HG02885 (cell line): ENCODE data around the gene AP1M1.

ENCODE experiments used
- ATAC-seq: cut with Tn5 transposase; IDR thresholded peaks from one replicate; pipeline ENCODE4 v1.9.1; 2021; ENCODE audit warnings: mild to moderate bottlenecking; ENCODE audit not compliant: unreplicated experiment, poor library complexity

AP1M1 gene

GRCh38 chr19:16227837-16228636 is 30.3 kb downstream of the AP1M1 start:
- ATAC-seq: no peak

DNA sequence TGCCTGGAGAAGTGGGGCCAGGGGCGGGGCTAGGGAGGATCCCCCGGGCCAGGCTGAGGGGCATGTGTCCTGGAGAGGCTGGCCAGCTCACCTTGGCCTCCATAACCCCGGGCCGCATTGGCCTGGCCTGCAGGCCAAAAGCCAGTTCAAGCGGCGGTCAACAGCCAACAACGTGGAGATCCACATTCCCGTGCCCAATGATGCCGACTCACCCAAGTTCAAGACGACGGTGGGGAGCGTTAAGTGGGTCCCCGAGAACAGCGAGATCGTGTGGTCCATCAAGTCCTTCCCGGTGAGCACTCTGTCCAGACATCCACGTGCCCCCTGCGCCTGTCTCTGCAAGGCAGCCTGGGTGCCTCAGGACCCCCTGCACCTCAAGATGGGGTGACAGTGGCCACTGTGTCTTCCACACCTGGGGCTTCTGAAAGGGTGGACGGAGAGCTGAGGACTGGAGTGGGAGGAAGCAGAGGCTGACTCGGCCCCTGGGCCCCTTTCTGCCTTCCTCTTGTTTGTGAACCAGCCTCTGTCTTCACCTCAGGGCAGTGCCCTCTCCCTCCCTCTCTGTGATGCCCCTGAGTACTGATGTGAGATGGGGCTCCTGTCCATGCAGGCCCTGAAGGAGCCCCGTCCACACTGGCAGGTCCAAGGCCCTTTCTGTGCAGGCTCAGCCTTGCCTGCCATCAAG is 31.1 kb downstream of the AP1M1 start:
- no peak for ATAC-seq

DNA sequence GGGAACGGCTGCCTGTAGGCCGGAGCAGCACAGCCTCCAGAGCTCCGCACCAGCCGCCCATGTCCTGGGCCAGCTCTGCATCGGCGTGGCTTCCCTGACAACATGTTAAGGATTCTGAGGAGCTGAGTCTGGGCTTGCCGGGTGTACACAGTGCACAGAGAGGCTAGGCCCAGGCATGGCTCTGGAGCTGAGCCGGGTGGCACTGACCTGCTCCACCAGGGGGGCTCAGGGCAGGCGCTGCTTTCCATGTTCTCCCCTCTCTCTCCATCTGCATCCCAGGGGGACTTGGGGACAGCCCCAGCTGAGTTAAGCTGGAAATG is 31.6 kb downstream of the AP1M1 start:
- no peak for ATAC-seq

- no peak for ATAC-seq
Measured at GRCh38 chr19:16232127-16232526, 34.4 kb downstream of the AP1M1 start.

DNA sequence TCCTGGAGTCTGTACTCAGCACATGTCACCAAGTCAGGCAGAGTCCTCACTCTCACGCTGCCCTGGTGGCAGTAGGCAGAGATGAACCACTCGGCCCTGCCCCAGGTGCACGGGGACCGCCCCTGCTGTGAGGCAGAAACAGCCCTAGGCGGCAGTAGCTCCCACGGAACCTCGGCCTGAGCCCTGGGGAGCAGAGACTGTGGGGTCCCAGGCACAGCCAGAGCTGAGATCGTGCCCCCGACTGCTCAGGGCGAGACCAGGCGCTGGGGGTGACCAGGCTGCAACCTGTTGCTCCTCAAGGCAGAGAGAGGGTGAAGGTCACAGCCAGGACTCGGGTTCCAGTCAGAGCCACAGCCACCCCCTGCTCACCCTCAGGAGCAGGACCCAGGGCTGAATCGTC is 34.9 kb downstream of the AP1M1 start:
- ATAC-seq: no peak

- no peak for ATAC-seq
Measured at GRCh38 chr19:16233081-16233776, 35.5 kb downstream of the AP1M1 start.

GRCh38 chr19:16233836-16234551 is 36.3 kb downstream of the AP1M1 start:
- ATAC-seq: no peak

GRCh38 chr19:16234552-16235445 is 37.1 kb downstream of the AP1M1 start:
- no peak for ATAC-seq

DNA sequence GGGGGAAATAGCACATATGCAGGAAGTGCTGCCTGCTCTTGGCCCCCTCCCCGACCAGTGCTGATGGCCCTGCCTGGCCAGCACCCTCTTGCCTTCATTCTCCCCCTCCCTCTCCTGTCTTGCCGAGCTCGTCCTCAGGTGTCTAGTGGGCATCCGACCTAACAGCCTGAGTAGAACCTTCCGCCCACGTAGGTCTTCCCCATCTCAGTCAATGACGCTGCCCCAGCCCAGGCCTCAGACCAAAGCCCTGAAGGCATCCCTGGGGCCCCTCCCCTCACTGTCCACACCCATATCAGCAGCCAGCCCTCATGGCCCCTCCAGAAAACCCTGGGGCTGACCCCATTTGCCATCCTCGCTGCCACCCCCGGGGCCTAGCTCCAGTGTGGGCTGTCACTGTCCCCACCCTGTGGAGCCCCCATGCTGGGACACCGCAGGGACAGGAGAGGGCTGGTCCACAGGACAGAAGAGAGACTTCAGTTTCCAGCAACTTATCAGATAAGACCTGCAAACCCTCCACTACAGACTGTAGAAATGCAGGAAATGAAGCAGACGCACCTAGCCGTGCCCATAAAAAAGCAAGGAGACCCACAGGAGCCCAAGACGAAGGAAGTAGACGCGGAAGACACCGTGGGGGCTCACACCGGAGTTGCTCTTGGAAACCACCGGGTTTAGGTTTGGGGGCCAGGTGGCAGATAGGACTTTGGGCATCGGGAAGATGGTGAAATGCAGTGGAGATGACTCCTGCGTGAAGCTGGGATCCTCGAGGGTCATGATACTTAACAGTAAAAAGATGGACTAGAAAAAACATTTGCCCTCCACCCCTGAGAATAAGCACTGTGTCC is 38.3 kb downstream of the AP1M1 start:
- ATAC-seq: no peak

DNA sequence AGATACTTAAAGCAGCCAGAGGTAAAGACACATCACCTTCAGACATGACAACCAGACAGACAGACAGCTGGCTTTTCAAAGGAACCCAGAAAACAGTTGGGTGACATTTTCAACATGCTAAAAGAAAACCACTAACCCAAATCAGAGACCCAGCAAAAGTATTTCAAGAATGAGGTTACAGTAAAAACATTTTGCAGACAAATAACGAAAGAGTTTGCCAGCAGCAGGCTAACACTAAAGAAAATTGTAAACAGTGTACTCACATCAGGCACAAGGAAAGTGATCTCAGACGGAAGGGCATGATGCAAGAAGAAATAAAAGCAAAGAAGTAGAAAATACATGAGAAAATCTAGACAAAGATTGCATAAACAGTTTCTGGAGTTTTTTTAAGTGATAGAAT is 46.4 kb downstream of the AP1M1 start:
- ATAC-seq: no peak

DNA sequence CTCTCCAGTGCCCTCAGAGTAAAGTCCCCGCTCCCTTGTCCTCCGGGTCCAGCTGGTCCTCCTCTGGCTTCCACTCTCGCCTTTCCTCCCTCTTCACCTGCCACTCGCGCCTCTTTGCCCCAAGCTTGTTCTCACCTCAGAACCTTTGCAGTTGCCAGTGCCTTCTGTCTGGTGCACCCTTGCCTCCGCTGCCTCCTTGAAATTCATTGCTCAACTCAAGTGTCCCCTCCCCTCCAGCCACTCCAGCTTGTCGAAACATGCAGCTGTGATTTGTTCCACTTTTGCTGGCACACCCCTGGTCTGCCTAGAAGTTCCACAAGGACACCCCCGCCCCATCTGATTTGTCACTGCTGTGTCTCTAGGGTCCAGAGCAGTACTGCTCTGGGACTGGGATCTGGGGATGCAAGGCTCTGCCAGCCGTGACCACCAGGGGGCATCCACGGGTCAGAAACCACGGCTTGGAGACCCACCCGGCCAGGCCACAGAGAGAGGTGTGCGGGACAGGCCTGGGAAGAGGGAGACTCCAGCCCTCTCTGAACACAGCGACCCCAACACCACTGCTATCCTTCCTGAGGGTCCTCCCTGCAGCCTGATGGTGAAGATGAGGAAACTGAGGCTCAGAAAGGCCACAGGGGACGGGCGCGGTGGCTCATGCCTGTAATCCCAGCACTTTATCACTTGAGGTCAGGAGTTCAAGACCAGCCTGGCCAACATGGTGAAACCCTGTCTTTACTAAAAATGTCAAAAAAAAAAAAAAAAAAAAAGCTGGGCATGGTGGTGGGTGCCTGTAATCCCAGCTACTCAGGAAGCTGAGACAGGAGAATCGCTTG is 49.9 kb downstream of the AP1M1 start:
- ATAC-seq: peak; percentile 61

GRCh38 chr19:16248380-16249023 is 50.8 kb downstream of the AP1M1 start:
- no peak for ATAC-seq

DNA sequence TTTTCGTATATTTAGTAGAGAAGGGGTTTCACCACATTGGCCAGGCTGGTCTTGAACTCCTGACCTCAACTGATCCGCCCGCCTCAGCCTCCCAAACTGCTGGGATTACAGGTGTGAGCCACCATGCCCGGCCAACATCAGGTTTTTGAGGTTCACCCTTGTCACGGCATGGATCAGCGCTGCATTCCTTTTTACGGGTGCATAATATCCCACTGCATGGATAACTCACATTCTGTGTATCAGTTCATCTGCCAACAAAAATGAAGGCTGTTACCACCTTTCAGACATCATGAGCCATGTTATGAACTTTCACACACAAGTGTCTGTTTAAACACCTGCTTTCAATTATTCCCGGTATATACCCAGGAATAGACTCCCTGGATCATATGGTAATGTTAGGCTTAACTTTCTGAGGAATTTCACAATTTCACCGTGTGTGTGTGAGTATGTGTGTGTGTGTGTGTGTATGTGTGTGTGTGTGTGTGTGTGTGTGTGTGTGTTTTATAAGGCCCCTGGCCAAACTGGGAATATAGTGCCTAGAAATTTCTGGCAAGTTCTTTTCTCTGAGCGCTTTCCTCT is 52.2 kb downstream of the AP1M1 start:
- ATAC-seq: no peak

GRCh38 chr19:16252459-16253205 is 54.9 kb downstream of the AP1M1 start:
- ATAC-seq: no peak

- no peak for ATAC-seq
Measured at GRCh38 chr19:16254851-16255408, 57.2 kb downstream of the AP1M1 start.

DNA sequence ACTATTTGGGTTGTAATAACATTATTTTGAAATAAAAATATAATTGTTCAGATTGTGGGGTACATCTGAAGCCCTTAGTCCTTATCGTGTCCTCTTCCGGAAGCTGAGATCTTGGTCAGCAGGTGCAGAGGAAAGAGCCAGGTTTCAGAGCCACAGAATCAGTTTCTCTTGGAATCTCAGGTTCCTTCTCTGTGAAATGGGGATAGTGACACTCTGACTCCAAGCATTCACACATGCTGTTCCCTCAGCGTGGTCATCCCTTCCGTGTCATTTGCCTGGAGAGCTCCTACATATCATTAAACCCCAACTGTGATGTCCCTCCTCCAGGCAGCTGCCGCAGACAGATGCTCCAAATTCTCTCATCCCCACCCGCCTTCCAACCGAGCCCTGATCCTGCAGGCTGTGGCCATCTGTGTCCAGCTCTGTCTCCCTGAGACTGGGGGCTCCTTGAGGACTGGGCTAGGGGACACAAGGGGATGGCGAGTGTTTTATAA is 59.8 kb downstream of the AP1M1 start:
- no peak for ATAC-seq
